ENCODE results near the gene PLEKHJ1.

PLEKHJ1 gene

GRCh38 chr19:2233601-2234280, 2.4 kb downstream of the PLEKHJ1 start:
- DNase-seq: no peak

- DNase-seq: no peak
Observed at GRCh38 chr19:2232286-2233151, 3.6 kb downstream of the PLEKHJ1 start.

- DNase-seq: no peak
Observed at GRCh38 chr19:2231621-2232221, 4.4 kb downstream of the PLEKHJ1 start.

- DNase-seq: no peak
Observed at GRCh38 chr19:2230807-2231533, 5.2 kb downstream of the PLEKHJ1 start.

GRCh38 chr19:2230033-2230531, 6.0 kb downstream of the PLEKHJ1 start:
- no peak for DNase-seq

- DNase-seq: no peak
Observed at GRCh38 chr19:2229103-2230032, 6.8 kb downstream of the PLEKHJ1 start.

GRCh38 chr19:2228157-2229030, 7.7 kb downstream of the PLEKHJ1 start:
- no peak for DNase-seq

- no peak for DNase-seq
Observed at GRCh38 chr19:2227415-2228156, 8.5 kb downstream of the PLEKHJ1 start.

GRCh38 chr19:2226840-2227360, 9.2 kb downstream of the PLEKHJ1 start:
- no peak for DNase-seq

- no peak for DNase-seq
Observed at GRCh38 chr19:2226051-2226839, 9.9 kb downstream of the PLEKHJ1 start.

- no peak for DNase-seq
Observed at GRCh38 chr19:2225415-2226050, 10.6 kb downstream of the PLEKHJ1 start.

- no peak for DNase-seq
Observed at GRCh38 chr19:2224754-2225349, 11.3 kb downstream of the PLEKHJ1 start.

- no peak for DNase-seq
Observed at GRCh38 chr19:2223959-2224358, 12.2 kb downstream of the PLEKHJ1 start.

GRCh38 chr19:2223391-2223790, 12.7 kb downstream of the PLEKHJ1 start:
- DNase-seq: no peak

- DNase-seq: no peak
Observed at GRCh38 chr19:2221918-2222317, 14.2 kb downstream of the PLEKHJ1 start.

GRCh38 chr19:2221250-2221831, 14.8 kb downstream of the PLEKHJ1 start:
- DNase-seq: no peak

GRCh38 chr19:2219726-2220125, 16.4 kb downstream of the PLEKHJ1 start:
- no peak for DNase-seq

- no peak for DNase-seq
Observed at GRCh38 chr19:2217591-2217990, 18.5 kb downstream of the PLEKHJ1 start.

Measured in NCI-H774 (cell line).